GM19035 (cell line): Measurements from ENCODE around the gene IL17RD.

Experiments
- ATAC-seq: cut with Tn5 transposase; IDR thresholded peaks from one replicate; pipeline ENCODE4 v1.9.1; 2021; ENCODE audit not compliant: unreplicated experiment

Gene IL17RD

DNA sequence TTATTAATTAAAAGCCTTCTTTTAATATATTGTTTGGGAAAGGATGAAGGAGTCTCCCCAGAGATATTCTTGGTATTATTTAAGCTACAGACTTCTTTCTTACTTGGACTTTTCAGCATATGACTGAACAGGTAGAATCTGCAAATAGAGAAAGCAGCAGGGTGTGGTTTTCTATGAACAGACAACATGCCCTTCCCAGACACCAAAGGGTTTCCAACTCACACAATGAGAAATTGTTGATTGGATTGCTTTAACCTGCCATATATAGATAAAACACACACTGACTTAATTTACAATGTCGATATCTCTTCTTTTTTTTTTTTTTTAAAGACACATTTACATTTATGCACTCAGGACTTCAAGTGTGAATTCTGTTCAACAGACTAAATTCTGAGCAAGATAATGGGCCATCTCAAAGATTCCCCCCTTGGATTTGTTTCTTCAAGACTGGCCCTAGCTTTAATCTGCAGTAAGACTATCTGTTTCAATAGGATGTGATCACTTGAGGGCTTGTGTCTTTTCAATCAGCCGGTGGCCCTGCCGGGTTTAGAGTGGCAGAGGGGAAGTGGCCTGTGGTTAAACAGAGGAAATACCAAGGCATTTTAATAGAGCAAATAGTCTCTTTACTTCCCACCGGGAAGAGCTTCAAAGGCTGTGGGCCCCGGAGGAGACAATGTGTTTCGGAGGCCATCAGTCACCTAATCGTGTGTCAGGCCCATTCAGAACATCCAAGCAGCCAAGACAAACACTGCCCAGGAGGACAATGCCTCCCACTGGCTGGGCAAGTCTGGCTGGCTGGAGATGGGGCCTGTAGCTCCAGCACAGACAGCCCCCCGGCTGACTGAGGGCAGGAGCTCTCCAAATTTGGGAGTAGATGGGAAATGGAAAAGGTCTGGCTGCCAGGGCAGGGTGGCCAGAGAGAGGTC lies 6.1 kb downstream of the IL17RD start:
- no peak for ATAC-seq

GRCh38 chr3:57158325-57158724 lies 6.8 kb downstream of the IL17RD start:
- no peak for ATAC-seq

GRCh38 chr3:57157545-57157944 lies 7.6 kb downstream of the IL17RD start:
- no peak for ATAC-seq

GRCh38 chr3:57155310-57155643 lies 9.9 kb downstream of the IL17RD start:
- no peak for ATAC-seq

DNA sequence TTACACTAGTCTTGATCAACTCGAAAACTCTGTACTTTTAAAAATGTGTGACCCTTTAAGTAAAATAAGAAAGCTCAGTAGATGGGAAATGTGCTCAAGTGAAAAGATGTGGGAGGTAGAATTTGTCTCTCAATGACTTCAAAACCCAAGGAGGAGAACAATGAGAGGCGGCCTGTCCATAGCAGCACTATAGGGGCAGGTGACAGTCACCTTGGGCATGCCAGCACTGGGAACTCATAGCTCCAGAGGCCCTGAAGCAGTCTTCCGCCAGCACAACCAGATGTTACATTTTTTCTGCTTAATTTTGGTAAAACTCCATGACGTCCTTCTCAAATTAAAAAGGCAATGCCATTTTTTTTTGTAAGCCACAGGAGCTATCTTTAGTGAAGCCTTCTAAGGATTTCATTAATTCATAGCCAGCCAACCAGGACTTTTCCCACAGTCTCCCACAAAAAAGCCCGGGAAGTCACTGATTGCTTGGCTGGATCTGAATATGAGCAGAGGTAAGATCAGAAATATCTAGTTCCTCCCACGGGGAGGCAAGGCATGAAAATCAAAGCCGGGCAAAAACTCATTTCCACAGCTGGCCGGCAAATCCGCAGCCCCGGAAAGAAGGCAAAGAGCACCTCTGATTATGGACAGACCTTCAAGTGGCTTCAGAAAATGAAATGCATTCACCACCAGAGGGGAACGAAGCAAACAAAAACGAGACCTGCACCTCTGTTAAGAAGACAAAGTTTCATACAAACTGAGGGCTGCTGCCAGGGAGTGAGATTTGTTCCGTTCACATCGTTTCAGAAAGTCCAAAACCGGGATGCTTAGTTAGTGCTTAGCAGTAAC lies 10.5 kb downstream of the IL17RD start:
- ATAC-seq, result no peak

DNA sequence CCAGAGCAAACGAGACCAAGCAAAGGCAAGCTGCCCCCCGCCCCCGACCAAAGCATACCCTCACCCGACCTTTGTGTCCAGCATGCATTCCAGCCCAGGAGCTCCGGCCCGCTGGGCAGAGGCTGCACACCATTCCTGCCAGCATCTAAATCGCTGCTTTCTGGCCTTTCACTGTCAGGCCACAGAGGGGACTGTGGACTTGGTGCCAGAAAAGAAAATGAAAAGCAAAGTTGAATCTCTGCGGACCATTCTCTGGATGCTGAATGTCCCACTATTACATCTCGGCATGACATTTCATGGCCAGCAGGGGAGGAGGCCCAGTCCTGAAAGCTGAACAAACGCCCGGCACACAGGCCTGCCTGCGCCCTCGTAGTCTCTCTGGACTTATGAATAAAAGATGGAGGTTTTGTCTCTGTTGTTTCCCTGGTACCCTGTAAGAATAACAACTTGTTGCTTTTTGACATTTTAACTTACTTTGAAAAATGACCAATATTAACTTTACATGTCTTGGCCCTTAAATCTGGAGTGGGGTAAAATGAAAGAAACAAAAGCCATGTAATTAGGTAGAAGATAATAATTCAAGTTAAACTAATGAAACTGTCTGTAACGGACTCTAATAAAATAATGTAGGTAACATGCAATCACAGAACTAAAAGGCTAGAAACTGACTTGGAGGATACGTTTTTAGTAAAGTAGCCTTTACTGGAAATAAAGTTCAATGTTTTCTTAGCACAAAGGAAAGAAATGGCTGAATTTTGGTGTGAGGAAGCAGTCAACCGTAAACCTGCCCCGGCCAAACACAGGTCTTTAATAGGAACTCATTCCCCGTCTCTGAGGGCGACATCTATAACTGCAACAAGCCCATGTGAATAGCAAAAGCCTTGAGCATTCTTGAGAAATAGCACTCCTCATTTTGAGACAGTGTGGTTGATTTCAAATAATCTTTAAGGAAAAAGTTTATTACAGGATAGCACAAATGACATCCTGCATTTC lies 12.7 kb downstream of the IL17RD start:
- ATAC-seq, result no peak

DNA sequence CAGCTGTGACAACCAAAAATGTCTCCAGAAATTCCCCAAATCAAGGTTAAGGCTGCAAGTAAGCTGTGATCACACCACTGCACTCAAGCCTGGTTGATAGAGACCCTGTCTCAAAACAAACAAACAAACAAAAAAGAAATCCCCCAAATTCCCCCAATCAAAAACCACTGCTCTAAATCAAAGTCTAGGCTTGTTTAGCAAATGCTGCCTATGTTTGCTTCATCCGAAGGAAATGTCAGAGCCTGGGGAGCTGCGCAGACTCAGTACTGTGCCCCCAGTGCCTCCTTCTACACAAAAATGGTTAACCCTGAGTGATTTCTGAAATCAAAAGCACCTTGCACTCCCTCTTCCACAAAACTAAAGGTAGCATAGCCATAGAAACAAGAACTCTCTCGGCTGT lies 13.4 kb downstream of the IL17RD start:
- no peak for ATAC-seq

GRCh38 chr3:57151021-57151449 lies 14.1 kb downstream of the IL17RD start:
- no peak for ATAC-seq

DNA sequence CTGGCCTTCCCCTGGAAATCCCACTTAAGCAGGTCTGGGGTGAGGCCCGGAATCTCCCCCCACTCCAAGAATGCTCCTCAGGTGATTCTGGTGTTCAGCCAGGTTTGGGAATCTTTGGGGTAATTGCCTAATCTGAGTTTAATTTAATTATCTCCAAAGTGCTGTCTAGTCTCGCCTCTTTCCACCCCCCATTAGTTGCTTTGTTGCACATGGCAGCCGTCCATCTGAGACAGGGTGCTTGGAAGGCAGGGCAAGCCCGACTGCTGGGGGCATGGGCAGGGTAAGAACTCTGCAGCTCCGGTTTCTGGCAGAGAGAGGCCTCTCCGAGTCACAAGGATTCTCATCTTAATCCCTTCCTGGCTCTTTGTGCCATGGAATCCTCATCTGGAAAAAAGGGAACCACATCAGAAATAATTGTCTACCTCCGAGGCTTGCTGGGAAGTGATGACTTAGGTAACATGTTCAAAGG lies 15.0 kb downstream of the IL17RD start:
- no peak for ATAC-seq

GRCh38 chr3:57147071-57147470 lies 18.1 kb downstream of the IL17RD start:
- no peak for ATAC-seq

DNA sequence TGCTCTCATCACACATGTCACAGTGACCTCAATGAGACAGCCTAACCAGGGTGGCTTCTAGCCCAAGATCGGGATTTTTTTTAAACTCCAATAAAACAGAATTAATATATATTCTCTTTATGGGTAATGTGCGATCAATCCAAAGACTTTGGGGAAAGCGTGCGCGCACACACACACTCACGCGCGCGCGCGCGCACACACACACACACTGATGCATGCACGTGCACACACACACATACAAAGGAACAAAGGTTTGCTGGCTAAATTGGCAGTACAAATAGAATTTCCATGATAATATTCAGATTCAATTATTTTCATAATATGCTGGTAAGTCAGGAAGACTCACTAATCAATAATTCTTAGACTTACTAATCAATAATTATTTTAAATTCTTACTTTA lies 19.3 kb downstream of the IL17RD start:
- no peak for ATAC-seq

- no peak for ATAC-seq
Measured at GRCh38 chr3:57144952-57145351, 20.2 kb downstream of the IL17RD start.

DNA sequence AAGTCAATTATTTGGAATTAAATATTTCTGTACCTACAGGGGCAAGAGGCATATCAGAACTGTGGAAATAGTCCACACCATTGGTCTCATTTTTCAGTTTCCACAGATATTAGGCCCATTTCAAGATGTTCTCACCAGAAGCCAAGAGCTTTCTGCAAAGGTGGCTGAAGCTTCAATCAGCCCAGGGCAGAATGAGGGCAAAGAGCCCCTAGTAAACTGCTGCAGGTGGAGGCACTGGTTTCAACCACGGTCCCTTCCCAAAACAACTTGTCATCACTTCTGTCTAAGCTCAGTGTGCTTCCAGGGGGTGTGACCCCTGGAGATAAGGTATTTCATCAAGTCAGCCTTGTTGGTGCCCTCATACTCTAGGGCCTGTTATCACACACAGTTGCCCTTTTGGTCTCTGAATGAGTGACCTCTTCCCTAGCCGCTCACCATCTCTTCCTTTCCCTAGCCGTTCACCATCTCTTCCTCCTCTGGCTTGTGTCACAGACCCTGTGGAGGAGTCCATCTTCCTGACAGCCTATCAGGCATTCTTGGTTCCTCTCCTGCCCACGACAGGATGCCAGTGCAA lies 21.2 kb downstream of the IL17RD start:
- no peak for ATAC-seq

DNA sequence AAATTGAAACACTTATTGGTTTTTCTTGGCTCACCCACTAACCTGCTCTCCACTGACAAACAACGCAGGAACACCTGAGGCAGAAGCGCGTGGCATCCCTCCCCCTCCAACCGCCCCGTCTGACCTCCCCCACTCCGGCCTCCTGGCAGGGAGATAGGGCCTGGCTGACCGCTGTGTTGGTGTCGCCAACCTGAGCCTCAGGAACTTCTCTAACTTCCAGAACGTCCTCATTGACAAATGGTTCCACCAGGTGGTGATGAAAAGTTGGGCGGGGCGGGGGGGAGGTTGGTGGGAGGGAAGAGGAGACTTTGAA lies 22.8 kb downstream of the IL17RD start:
- no peak for ATAC-seq

- ATAC-seq, result no peak
Measured at GRCh38 chr3:57141719-57142410, 23.3 kb downstream of the IL17RD start.

DNA sequence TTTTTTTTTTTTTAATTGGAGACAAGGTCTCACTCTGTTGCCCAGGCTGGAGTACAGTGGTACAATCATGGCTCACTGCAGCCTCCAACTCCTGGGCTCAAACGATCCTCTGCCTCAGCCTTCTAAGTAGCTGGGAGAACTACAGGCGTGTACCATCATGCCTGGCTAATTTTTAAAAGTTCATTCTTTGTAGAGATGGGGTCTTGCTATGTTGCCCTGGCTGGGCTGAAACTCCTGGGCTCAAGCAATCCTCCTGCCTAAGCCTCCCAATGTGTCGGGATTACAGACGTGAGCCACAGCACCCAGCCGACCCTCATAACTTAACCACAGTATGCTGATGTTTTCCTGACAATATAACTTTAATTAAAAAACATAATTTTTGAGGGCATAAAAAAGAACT lies 24.3 kb downstream of the IL17RD start:
- no peak for ATAC-seq

DNA sequence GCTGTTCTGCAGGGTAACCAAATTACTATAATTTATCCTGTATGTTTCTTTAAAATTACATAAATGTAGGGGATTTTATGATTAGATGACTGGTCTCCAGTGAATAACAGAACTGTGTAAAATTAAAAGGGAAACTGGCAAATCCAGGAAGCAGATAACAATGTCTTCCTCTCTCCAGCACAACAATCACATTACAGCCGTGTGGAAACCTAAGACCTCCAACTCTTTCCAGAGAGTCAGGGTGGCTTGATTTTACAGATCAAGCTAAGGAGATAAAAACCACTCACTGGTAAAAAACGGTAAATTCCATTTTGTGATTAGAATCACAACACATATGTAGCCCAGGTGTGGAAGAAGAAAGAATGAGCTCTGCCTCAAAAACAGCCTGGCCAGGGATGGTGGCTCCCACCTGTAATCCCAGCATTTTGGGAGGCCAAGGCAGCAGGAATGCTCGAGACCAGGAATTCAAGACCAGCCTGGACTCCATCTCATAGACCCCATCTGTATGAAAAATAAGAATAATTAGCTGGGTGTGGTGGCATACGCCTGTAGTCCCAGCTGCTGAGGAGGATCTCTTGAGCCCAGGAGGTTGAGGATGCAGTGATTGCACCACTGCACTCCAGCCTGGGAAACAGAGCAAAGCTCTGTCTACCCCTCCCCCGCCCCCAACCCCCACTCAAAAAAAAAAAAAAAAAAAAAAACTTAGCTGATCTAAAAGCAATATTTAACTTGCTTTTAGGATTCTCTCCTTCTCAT lies 29.0 kb downstream of the IL17RD start:
- ATAC-seq, result no peak

- ATAC-seq, result no peak
Measured at GRCh38 chr3:57133157-57133556, 32.0 kb downstream of the IL17RD start.

DNA sequence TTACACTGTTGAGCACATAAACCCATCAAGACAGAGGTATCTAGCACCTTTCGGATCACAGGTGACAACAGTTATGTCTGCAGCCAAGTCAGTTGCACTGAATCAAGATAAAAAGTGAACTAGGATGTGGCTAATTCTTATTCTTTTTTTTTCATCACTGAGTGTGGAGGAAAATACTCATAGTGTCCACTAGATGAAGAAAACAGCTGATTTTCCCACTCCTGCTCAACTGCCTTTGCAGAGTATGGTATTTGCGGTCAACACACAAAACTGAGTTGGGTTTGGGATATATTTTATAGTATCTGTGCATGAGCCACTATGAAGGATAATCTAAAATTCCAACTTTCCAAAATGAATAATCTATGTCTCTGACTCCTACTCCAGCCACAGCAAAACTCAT lies 32.5 kb downstream of the IL17RD start:
- no peak for ATAC-seq
